GM23248 (cell line): ENCODE results near the gene GJB5.

Experiments
- EZH2 ChIP-seq: fragments of 200-600 bp; sonication (generic); IDR thresholded peaks from 2 replicates; pipeline ENCODE4 v1.6.1; 2018; ENCODE audit warnings: antibody characterized with exemption, mild to moderate bottlenecking; ENCODE audit not compliant: insufficient read depth, poor library complexity, severe bottlenecking
- EZH2phosphoT487 ChIP-seq: fragments of 200-600 bp; sonication (generic); IDR thresholded peaks from 2 replicates; pipeline ENCODE4 v1.6.1; 2018; ENCODE audit warnings: antibody characterized with exemption, moderate library complexity, mild to moderate bottlenecking, low read depth; ENCODE audit not compliant: insufficient read depth

DNA sequence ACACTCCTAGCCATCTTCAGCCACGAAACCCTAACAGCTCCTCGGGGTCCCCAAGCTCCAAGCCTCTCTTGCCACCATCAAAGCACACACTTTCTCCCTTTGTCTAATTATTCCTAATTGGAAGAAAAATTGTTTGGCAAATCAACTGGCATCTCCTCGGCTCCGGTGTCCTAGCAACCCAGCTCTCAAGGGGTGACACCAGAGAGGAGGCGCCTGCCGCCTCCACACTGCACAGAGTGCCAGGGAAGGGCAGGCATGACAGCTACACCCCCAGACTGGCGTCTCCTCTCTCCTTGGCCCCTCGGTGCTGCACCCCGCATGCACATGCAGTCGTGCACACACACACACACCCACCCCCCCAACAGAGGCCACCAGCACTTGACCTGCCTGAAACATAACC lies 18.2 kb upstream of the GJB5 start:
- TF ChIP-seq EZH2 (no peak), EZH2phosphoT487 (no peak)
